ENCODE results near the gene NCKAP5.
A peak's percentile ranks its signal among the peaks of the same experiment; 100 is the strongest.

Gene NCKAP5

DNA sequence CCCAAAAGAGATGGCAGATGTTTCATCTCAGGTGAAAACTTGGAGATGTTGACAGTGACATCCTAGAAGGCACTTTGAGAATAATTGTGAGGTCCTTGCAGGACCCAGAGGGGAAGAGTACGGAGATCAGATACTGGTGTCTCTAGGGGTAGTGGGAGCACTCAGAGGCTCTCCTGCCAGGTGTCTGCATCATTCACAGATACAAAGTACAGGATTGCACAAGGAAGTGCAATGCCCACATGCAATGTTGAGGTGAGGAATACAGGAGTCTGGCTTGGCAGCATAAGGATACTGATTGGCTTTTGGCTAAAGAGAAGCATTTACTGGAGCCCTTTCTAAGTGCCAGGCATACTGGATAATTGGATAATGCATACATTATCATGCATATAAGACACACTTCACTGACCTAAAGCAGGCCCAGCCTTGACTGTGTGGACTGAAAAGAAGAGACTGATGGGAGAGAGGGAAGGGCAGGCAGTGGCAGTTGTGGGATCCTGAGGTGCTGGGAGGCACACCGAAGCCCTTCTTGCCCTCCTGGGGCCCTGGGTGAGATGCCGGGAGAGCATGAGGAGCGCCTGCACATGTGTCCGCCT, 31.0 kb upstream of the NCKAP5 start:
- Histone ChIP-seq H3K79me2 (ENCODE audit: control insufficient read depth, insufficient read depth, low read length, unreplicated experiment) (no peaks in the 10 kb centered on the region), H3K4me1 (ENCODE audit: control insufficient read depth, insufficient read depth, low read length, unreplicated experiment) (no peaks in the 10 kb centered on the region), H2AFZ (ENCODE audit: low read length, unreplicated experiment) (no peak overlapping the region), H3K4me3 (ENCODE audit: low read depth, low read length) (no peak overlapping the region), H3K27me3 (ENCODE audit: insufficient read depth, low read length) (peaks cover 14% of the 10 kb centered on the region; the same call in 1 of the 2 replicates), H3K27ac (ENCODE audit: low read depth, low read length) (no peak overlapping the region), H3K36me3 (ENCODE audit: insufficient read depth, low read length) (no peaks in the 10 kb centered on the region)

DNA sequence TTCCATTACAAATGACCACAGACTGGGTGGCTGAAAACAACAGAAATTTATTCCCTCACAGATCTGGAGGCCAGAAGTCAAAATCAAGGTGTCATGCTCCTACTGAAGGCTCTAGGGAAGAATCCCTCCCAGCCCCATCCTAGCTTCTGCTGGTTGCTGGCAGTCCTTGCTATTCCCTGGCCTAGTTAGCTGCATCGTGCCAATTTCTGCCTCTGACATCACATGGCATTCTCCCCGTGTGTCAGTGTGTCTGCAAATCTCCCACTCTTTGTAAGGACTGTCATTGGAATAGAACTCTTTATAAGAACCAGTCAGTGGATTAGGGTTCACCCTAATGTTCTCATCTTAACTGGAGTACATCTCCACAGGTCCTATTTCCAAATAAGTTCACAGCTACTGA, 30.5 kb upstream of the NCKAP5 start:
- no peak overlapping the region for H2AFZ ChIP-seq (ENCODE audit: low read length, unreplicated experiment)
- H3K4me3 ChIP-seq (ENCODE audit: low read depth, low read length): no peak overlapping the region
- H3K79me2 ChIP-seq (ENCODE audit: control insufficient read depth, insufficient read depth, low read length, unreplicated experiment): no peaks in the 10 kb centered on the region
- no peaks in the 10 kb centered on the region for H3K36me3 ChIP-seq (ENCODE audit: insufficient read depth, low read length)
- peaks cover 17% of the 10 kb centered on the region for H3K27me3 ChIP-seq (ENCODE audit: insufficient read depth, low read length)
- H3K4me1 ChIP-seq (ENCODE audit: control insufficient read depth, insufficient read depth, low read length, unreplicated experiment): no peaks in the 10 kb centered on the region
- H3K27ac ChIP-seq (ENCODE audit: low read depth, low read length): no peak overlapping the region

DNA sequence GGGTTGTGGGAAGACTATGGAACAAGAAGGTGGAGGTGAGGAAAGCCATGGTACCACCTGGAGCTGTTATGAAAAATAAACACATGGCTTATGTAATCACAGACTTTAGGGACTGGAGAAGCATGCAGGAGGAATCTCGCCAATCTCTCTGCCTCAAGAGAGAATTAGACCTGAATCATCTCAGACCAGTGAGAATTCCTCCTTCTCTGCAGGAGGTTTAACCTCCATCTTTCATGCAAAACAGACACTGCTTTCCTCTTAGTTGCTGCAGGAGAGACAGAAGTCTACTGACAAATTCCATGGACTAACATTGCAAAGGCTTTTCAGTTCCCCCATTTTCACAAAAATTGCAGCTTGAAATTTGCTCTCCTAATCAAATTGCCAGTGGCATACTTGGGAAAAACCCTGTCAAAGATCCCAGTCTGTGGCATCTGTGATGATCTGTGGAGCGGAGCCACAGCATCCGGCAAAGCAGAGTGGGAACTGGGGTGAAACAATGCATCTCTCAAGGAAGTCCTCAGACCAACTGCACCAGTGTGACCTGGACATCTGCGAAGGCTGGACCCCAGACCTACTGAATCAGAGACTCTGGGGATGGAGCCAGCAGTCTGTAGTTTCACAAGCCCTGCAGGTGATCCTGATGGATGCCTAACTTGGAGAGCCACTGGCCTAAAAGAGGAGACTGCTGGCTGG, 28.6 kb upstream of the NCKAP5 start:
- H3K27me3 ChIP-seq (ENCODE audit: insufficient read depth, low read length): peaks cover 20% of the 10 kb centered on the region
- H3K4me3 ChIP-seq (ENCODE audit: low read depth, low read length): no peak overlapping the region
- no peaks in the 10 kb centered on the region for H3K36me3 ChIP-seq (ENCODE audit: insufficient read depth, low read length)
- H3K79me2 ChIP-seq (ENCODE audit: control insufficient read depth, insufficient read depth, low read length, unreplicated experiment): no peaks in the 10 kb centered on the region
- H3K27ac ChIP-seq (ENCODE audit: low read depth, low read length): no peak overlapping the region
- no peaks in the 10 kb centered on the region for H3K4me1 ChIP-seq (ENCODE audit: control insufficient read depth, insufficient read depth, low read length, unreplicated experiment)
- H2AFZ ChIP-seq (ENCODE audit: low read length, unreplicated experiment): no peak overlapping the region

DNA sequence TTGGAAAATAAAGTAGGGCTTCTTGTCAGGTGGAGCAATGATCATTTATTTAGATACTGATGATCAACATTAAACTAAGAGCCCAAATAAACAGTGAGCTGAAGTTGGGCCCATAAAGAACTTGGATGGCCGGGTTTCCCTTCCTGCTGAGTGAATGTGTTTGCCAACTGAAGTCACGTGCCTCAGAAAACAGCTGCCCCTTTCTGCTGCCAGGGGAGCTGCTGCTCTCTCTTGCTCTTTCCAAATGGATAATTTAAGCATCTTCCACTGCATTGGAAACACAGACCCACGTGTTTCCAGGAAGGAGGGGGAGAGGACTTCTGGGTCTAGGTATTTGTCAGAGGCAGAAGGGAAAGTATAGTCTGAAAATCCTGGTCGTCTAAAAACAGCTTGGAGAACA, 22.9 kb upstream of the NCKAP5 start:
- H3K4me3 ChIP-seq (ENCODE audit: low read depth, low read length): no peak overlapping the region
- peak overlapping the region; percentile 34; the same call in 1 of the 2 replicates for H3K27ac ChIP-seq (ENCODE audit: low read depth, low read length)
- peaks cover 28% of the 10 kb centered on the region for H3K4me1 ChIP-seq (ENCODE audit: control insufficient read depth, insufficient read depth, low read length, unreplicated experiment)
- H2AFZ ChIP-seq (ENCODE audit: low read length, unreplicated experiment): no peak overlapping the region
- H3K79me2 ChIP-seq (ENCODE audit: control insufficient read depth, insufficient read depth, low read length, unreplicated experiment): no peaks in the 10 kb centered on the region
- no peaks in the 10 kb centered on the region for H3K36me3 ChIP-seq (ENCODE audit: insufficient read depth, low read length)
- H3K27me3 ChIP-seq (ENCODE audit: insufficient read depth, low read length): peaks cover 10% of the 10 kb centered on the region

DNA sequence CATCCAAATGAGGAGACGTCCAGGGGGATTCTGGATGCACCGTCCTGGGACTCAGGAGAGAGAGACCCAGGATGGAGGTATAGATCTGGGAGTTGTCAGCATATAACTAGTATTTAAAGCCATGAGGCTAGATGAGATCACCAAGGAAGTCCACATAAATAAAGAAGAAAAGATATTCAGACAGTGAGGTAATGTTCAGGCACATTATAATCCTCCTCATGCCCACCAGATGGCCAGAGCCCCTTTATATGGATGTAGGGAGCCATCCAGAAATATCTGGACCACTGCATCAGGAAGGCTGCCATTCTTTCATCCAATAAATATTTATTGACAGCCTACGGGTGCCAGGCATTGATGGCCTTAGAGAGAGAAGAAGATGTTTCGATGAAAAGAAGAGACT, 21.2 kb upstream of the NCKAP5 start:
- no peak overlapping the region for H3K27ac ChIP-seq (ENCODE audit: low read depth, low read length)
- H3K4me1 ChIP-seq (ENCODE audit: control insufficient read depth, insufficient read depth, low read length, unreplicated experiment): peaks cover 28% of the 10 kb centered on the region
- peaks cover 6% of the 10 kb centered on the region for H3K27me3 ChIP-seq (ENCODE audit: insufficient read depth, low read length)
- H3K79me2 ChIP-seq (ENCODE audit: control insufficient read depth, insufficient read depth, low read length, unreplicated experiment): no peaks in the 10 kb centered on the region
- H3K36me3 ChIP-seq (ENCODE audit: insufficient read depth, low read length): no peaks in the 10 kb centered on the region
- H2AFZ ChIP-seq (ENCODE audit: low read length, unreplicated experiment): no peak overlapping the region
- H3K4me3 ChIP-seq (ENCODE audit: low read depth, low read length): no peak overlapping the region

DNA sequence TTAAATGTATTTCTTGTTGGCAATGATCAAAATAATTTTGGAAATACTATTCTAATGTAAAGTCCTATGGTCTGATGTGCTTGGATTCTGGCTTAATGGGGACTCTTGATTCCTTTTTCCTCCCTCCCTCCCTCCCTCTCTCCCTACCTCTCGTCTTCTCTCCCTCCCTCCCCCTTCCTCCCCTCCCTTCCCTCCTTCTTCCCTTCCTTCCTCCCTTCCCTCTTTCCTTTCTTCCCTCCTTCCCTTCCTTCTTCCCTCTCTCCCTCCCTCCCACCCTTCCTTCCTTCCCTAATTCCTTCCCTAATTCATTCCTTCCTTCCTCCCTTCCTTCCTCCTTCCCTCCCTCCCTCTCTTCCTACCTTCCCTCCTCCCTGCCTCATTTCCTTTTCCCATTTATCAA, 19.9 kb upstream of the NCKAP5 start:
- H3K27me3 ChIP-seq (ENCODE audit: insufficient read depth, low read length): no peaks in the 10 kb centered on the region
- no peaks in the 10 kb centered on the region for H3K79me2 ChIP-seq (ENCODE audit: control insufficient read depth, insufficient read depth, low read length, unreplicated experiment)
- H3K4me1 ChIP-seq (ENCODE audit: control insufficient read depth, insufficient read depth, low read length, unreplicated experiment): peaks cover 28% of the 10 kb centered on the region
- H3K36me3 ChIP-seq (ENCODE audit: insufficient read depth, low read length): no peaks in the 10 kb centered on the region
- no peak overlapping the region for H2AFZ ChIP-seq (ENCODE audit: low read length, unreplicated experiment)
- no peak overlapping the region for H3K4me3 ChIP-seq (ENCODE audit: low read depth, low read length)
- H3K27ac ChIP-seq (ENCODE audit: low read depth, low read length): no peak overlapping the region

DNA sequence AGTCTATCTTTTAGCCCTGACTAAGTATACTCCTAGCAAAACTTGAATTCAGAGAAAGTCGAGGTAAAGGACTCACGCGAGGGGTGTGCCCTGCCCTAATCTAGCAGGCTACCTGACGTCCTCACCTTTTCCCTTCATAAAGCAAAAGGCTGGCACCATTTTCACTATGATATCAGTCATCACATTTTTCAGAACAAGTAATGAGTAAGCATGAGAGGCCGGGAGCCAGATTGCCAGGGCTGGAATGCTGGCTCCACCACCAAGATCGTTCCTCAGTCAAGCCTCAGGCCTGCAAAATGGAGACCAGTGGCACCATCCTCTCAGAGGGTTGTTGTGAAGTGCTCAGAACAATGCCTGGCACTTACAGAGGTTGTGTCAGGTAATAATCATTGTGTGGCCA, 18.7 kb upstream of the NCKAP5 start:
- Histone ChIP-seq H3K4me1 (ENCODE audit: control insufficient read depth, insufficient read depth, low read length, unreplicated experiment) (peaks cover 28% of the 10 kb centered on the region), H3K27ac (ENCODE audit: low read depth, low read length) (no peak overlapping the region), H2AFZ (ENCODE audit: low read length, unreplicated experiment) (no peak overlapping the region), H3K4me3 (ENCODE audit: low read depth, low read length) (no peak overlapping the region), H3K27me3 (ENCODE audit: insufficient read depth, low read length) (no peaks in the 10 kb centered on the region), H3K36me3 (ENCODE audit: insufficient read depth, low read length) (no peaks in the 10 kb centered on the region), H3K79me2 (ENCODE audit: control insufficient read depth, insufficient read depth, low read length, unreplicated experiment) (no peaks in the 10 kb centered on the region)

DNA sequence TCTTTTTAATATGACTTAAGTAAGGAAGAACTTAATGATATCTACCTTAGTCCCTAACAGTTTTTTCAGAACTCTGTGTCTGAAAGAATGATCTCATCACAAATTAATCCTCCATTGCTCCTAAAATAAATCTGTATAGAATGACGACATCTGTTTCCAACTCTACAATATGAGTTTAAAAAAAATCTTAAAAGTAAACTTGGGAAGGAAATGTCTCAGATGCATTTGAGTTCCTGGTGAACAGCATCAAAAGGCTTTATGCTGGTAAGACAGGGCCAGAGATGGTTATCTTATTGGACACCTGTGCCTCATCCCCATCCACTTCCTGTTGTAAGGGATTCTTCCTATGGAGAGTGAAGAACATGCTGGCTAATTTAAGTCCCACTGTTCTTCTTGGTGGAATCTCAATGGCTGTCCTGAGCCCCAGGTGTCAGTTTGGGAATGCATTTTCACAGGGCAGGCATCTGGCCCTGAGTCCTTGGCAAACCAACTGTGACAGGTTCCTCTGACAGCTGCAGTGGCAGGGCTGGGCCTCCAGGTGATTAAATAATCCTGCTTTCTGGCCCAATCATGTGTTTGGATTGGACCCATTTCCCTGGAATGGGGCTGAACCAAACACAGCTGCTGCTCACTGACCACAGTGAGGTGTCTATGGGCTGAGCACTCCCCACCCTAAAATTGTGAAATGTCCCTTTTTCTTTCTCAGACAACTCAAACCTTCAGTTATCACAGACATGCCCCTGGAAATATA, 12.9 kb upstream of the NCKAP5 start:
- Histone ChIP-seq H3K27ac (ENCODE audit: low read depth, low read length) (no peak overlapping the region), H3K27me3 (ENCODE audit: insufficient read depth, low read length) (no peaks in the 10 kb centered on the region), H3K4me3 (ENCODE audit: low read depth, low read length) (no peak overlapping the region), H2AFZ (ENCODE audit: low read length, unreplicated experiment) (no peak overlapping the region), H3K36me3 (ENCODE audit: insufficient read depth, low read length) (no peaks in the 10 kb centered on the region), H3K79me2 (ENCODE audit: control insufficient read depth, insufficient read depth, low read length, unreplicated experiment) (no peaks in the 10 kb centered on the region), H3K4me1 (ENCODE audit: control insufficient read depth, insufficient read depth, low read length, unreplicated experiment) (peaks cover 24% of the 10 kb centered on the region)

DNA sequence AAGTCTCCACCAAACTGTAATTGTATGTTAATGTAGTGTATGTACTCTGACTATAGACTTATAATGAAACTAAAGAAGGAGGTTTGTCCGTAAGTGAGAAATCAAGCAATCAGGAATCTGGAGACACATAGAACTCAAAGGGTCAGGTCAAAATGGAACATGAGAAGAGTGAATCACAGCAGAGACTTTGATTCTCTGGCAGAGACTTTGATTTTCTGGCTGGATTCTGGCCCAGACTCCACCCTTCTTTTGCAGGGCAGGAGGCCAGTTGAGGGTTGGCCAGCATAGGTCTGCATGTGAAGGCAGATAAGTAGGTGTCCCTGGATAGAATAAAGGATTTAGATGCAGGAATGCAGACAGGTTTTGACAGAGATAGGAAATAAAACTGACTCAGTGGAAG, 11.0 kb upstream of the NCKAP5 start:
- Histone ChIP-seq H3K27ac (ENCODE audit: low read depth, low read length) (no peak overlapping the region), H2AFZ (ENCODE audit: low read length, unreplicated experiment) (peak overlapping the region; percentile 30), H3K27me3 (ENCODE audit: insufficient read depth, low read length) (no peaks in the 10 kb centered on the region), H3K79me2 (ENCODE audit: control insufficient read depth, insufficient read depth, low read length, unreplicated experiment) (no peaks in the 10 kb centered on the region), H3K4me3 (ENCODE audit: low read depth, low read length) (peak overlapping the region; percentile 68), H3K4me1 (ENCODE audit: control insufficient read depth, insufficient read depth, low read length, unreplicated experiment) (peaks cover 24% of the 10 kb centered on the region), H3K36me3 (ENCODE audit: insufficient read depth, low read length) (no peaks in the 10 kb centered on the region)

DNA sequence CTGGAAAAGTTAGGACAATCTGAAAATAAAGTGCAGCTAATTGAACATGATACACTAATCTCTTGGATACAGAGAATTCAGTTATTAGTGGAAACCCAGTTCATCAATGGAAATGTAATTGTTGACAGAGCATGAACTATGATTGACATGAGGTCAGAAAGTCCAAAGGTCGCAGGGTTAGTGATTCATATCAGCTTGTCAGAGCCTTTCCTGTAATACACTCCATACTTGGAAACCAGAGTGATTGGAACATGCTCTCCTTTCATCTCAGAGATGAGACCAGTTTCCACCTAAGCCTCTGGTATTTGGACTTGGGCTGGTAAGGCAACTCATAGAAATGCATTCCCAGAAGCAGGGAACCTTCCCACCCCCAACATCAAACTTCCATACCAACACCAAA, 8.5 kb upstream of the NCKAP5 start:
- no peak overlapping the region for H3K4me3 ChIP-seq (ENCODE audit: low read depth, low read length)
- H3K27me3 ChIP-seq (ENCODE audit: insufficient read depth, low read length): no peaks in the 10 kb centered on the region
- no peak overlapping the region for H3K27ac ChIP-seq (ENCODE audit: low read depth, low read length)
- H3K4me1 ChIP-seq (ENCODE audit: control insufficient read depth, insufficient read depth, low read length, unreplicated experiment): peaks cover 24% of the 10 kb centered on the region
- H3K36me3 ChIP-seq (ENCODE audit: insufficient read depth, low read length): no peaks in the 10 kb centered on the region
- H2AFZ ChIP-seq (ENCODE audit: low read length, unreplicated experiment): peak overlapping the region; percentile 23
- H3K79me2 ChIP-seq (ENCODE audit: control insufficient read depth, insufficient read depth, low read length, unreplicated experiment): no peaks in the 10 kb centered on the region

DNA sequence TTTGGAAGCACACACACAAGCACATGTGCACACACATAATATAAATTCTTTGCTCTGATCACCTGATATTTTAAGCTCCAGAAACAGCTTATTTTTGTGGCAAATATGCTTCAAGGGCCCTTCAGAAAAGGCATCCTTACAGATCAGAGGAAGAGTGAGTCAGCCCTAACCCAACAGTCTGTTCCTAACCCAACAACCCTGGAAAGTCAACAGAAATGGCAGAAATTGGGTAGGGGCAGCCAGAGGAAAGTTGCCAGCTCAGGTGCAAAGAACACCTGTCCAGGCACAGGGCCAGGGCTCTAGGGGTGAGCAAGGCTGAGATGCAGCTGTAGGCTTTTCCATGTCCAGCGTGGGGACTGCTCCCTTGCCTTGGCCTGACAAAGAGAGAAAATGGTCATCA, 6.4 kb upstream of the NCKAP5 start:
- H3K27me3 ChIP-seq (ENCODE audit: insufficient read depth, low read length): no peaks in the 10 kb centered on the region
- peaks cover 21% of the 10 kb centered on the region for H3K4me1 ChIP-seq (ENCODE audit: control insufficient read depth, insufficient read depth, low read length, unreplicated experiment)
- no peaks in the 10 kb centered on the region for H3K36me3 ChIP-seq (ENCODE audit: insufficient read depth, low read length)
- H3K27ac ChIP-seq (ENCODE audit: low read depth, low read length): no peak overlapping the region
- H3K4me3 ChIP-seq (ENCODE audit: low read depth, low read length): no peak overlapping the region
- no peaks in the 10 kb centered on the region for H3K79me2 ChIP-seq (ENCODE audit: control insufficient read depth, insufficient read depth, low read length, unreplicated experiment)
- no peak overlapping the region for H2AFZ ChIP-seq (ENCODE audit: low read length, unreplicated experiment)

All from ACC112 (cell line).